GM10266 (cell line): ENCODE data around the gene RABGAP1L.

Experiments used
- DNase-seq: peaks from one replicate; pipeline ENCODE4 v3.0.0; 2012; ENCODE audit errors: extremely low spot score
- CTCF ChIP-seq: IDR thresholded peaks from 2 replicates; pipeline ENCODE4 v1.5.1; 2012; ENCODE audit warnings: mild to moderate bottlenecking, low read depth; ENCODE audit not compliant: control insufficient read depth, insufficient read depth; ENCODE audit errors: missing control alignments

Gene RABGAP1L

DNA sequence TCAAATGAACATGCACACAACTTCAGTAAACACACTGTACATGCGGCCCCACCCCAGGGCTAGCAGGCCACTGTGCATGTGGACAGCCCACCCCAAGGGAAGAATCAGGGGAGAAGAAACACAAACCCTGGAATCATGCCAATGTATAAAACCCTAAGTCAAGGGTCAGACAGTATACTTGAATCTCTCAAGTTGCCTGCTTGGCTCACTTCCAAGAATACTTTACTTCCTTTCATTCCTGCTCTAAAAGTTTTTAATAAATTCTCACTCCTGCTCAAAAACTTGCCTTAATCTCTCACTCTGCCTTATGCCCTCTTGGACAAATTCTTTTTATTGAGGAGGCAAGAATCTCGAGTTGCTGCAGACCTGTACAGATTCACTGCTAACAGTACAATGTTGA lies 609.2 kb downstream of the RABGAP1L start:
- TF ChIP-seq CTCF, result no peak
- no peak for DNase-seq

DNA sequence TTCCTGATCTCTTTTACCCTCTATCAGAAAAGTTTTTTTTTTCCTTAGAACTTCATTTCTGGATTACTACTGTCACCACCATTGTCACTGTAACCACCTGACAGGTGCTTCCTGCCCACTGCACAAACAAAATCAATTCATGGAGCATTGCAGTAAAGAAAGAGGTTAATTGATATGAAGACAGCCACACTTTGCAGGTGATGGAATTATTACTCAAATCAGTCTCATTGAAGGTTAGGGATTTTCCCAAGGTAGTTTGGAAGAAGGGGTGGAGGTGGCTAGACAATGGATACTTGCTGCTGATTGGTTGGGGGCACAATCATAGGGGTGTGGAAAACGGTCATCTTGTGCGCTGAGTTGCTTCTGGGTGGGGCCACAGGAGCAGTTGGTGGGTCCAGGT lies 609.6 kb downstream of the RABGAP1L start:
- TF ChIP-seq CTCF, result no peak
- no peak for DNase-seq

DNA sequence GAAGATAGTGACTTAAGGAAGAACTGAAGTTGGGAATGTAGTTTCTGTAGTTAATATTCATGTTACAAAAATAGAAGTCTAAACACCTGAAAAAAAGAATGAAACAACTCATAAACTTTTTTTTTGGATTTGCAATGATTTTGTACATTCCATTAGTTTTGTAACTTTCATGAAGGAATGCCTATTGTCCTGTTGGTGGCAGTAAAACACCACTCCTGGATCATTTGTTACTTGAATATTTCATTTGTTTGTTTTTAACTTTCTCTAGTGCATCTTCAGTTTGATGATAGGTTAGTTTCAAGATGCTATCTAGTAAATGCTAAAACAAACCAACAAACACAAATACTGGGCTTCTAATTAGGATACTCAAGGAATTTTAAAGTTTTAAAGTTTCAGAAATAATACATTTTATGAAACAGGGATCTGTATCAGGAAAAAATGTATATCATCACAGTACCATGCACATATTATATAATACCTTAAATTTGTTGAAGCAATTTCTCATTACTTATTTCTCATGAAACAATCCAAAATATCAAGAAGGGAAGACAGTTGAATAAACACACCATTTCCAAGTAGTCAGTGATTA lies 610.7 kb downstream of the RABGAP1L start:
- TF ChIP-seq CTCF, result peak; percentile 57
- peak; percentile 31 for DNase-seq

DNA sequence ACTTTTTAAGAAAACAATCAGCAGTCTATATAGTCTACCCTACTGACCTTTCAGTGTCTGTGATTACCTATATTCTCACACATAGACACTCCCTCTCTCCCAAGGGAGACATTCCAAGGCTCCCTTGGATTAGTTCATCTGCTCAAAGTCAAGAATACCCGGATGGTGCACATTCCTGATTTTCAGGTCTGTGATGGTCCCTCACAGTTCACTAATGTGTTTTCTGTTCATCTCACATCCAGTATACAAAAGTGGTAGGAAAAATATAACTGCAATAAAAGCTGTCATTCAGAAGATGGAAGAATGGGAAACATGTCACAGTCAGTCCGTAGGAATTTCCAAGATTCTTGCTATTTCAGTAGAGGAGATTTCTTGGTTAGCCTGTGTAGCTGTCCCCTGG lies 616.3 kb downstream of the RABGAP1L start:
- TF ChIP-seq CTCF, result no peak
- DNase-seq, result no peak

DNA sequence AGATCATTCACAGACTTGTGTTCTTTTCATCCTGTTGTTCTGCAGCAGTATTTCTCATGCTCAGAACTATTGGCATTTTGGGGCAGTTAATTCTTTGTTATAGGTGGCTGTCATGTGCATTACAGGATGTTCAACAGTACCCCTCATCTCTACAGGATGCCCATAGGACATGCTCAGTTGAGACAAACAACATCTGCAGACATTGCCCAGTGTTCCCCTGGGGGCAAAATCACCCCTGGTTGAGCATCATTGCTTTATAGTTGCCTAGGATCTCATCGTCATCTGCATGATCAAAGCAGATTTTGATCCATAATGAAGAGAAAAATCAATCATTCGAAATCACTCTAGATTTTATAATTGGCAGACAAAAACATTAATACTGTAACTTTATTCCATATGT lies 617.9 kb downstream of the RABGAP1L start:
- no peak for TF ChIP-seq CTCF
- no peak for DNase-seq

GRCh38 chr1:174785510-174785909 lies 626.2 kb downstream of the RABGAP1L start:
- no peak for TF ChIP-seq CTCF
- no peak for DNase-seq

GRCh38 chr1:174786358-174786757 lies 627.0 kb downstream of the RABGAP1L start:
- DNase-seq, result no peak
- TF ChIP-seq CTCF, result no peak
